Activated naive CD4-positive, alpha-beta T cell treated with anti-CD3 and anti-CD28 coated beads for 36 hours (primary cell): ENCODE data around the gene LMAN1L. TPM values are rescaled to one million over a fixed set of nuclear protein-coding genes. Genes with fewer than 3 reads are reported as not detected.
A peak's percentile ranks its signal among the peaks of the same experiment; 100 is the strongest.

ENCODE experiments used
- CTCF ChIA-PET: fragments of 350-600 bp; sonication (Branson Sonifier 250); formaldehyde crosslinking; loops from one replicate; lab custom pipeline; 2021; ENCODE audit warnings: antibody characterized with exemption; lab: Charles Lee
- DNase-seq: peaks from one replicate; pipeline ENCODE4 v3.0.0-alpha.2; 2020
- H3K27ac Mint-ChIP-seq: one replicate; pipeline ENCODE4 v1.8.0; 2021; ENCODE audit warnings: mild to moderate bottlenecking, mixed read lengths
- H3K27me3 Mint-ChIP-seq: one replicate; pipeline ENCODE4 v1.8.0; 2021; ENCODE audit warnings: low read depth, mixed read lengths
- H3K36me3 Mint-ChIP-seq: one replicate; pipeline ENCODE4 v1.8.0; 2021; ENCODE audit warnings: low read depth, mixed read lengths
- H3K4me1 Mint-ChIP-seq: one replicate; pipeline ENCODE4 v1.8.0; 2021; ENCODE audit warnings: low read depth, mixed read lengths
- H3K4me3 Mint-ChIP-seq: one replicate; pipeline ENCODE4 v1.8.0; 2021; ENCODE audit warnings: mild to moderate bottlenecking, moderate library complexity, mixed read lengths
- H3K9me3 Mint-ChIP-seq: one replicate; pipeline ENCODE4 v1.8.0; 2021; ENCODE audit warnings: mixed read lengths
- intact Hi-C: fragments of 100-400 bp; cut with micrococcal nuclease; formaldehyde crosslinking; loops from one replicate; pipeline ENCODE4 v1.15.1; 2023
- total RNA-seq, 2 experiments: library from RNA; stranded (reverse); gene quantifications; one replicate each; pipeline ENCODE4 v1.2.3, GENCODE V29; 2021

LMAN1L gene
- total RNA-seq, 2 experiments from 2014 or later, result not detected

- H3K4me1 Mint-ChIP-seq, result peaks cover 6% of the 10 kb centered on the region
- DNase-seq, result no peak
- no peaks in the 10 kb centered on the region for H3K36me3 Mint-ChIP-seq
- no peak overlapping the region for H3K4me3 Mint-ChIP-seq
- H3K27me3 Mint-ChIP-seq, result peaks cover 21% of the 10 kb centered on the region
- no peaks in the 10 kb centered on the region for H3K9me3 Mint-ChIP-seq
- H3K27ac Mint-ChIP-seq, result no peak overlapping the region
- intact Hi-C loops, result loop anchor here (5.0 kb wide), 1 partner anchor 172 kb away; the partner anchor contains the start of gene SCAMP5
- CTCF ChIA-PET, result interaction anchor here (2.3 kb wide), 1 partner anchor 25 kb away, joined by 5 read pairs; no protein-coding TSS in a partner anchor
Measured at GRCh38 chr15:74824976-74825375, 12.3 kb downstream of the LMAN1L start.

- Mint-ChIP-seq H3K36me3 (no peaks in the 10 kb centered on the region), H3K4me3 (no peak overlapping the region), H3K27me3 (peaks cover 21% of the 10 kb centered on the region), H3K4me1 (peaks cover 6% of the 10 kb centered on the region), H3K27ac (no peak overlapping the region), H3K9me3 (no peaks in the 10 kb centered on the region)
- no peak for DNase-seq
- CTCF ChIA-PET, result interaction anchor here (0.5 to 2.3 kb wide), 6 partner anchors 18 to 375 kb away, joined by 3 to 5 read pairs (median 4); no protein-coding TSS in a partner anchor
- intact Hi-C loops, result loop anchor here (5.0 kb wide), 1 partner anchor 171 kb away; the partner anchor contains the start of gene SCAMP5
Measured at GRCh38 chr15:74825866-74826265, 13.2 kb downstream of the LMAN1L start.

GRCh38 chr15:74826364-74826819 is 13.8 kb downstream of the LMAN1L start, which contains the start of gene CPLX3:
CPLX3 (plus strand) TSS chr15:74826627; CDS start chr15:74826704, 77 bp downstream.
- Mint-ChIP-seq H3K36me3 (no peaks in the 10 kb centered on the region), H3K27me3 (peaks cover 21% of the 10 kb centered on the region), H3K27ac (no peak within 1 kb of the TSS), H3K4me3 (no peak within 1 kb of the TSS), H3K9me3 (no peaks in the 10 kb centered on the region), H3K4me1 (peaks cover 6% of the 10 kb centered on the region)
- CTCF ChIA-PET, result interaction anchor here (0.5 to 2.3 kb wide), 8 partner anchors 19 to 374 kb away, joined by 3 to 5 read pairs (median 3); no protein-coding TSS in a partner anchor
- DNase-seq, result peak; percentile 53
- intact Hi-C loops, result loop anchor here (5.0 kb wide), 1 partner anchor 171 kb away; the partner anchor contains the start of gene SCAMP5

- Mint-ChIP-seq H3K9me3 (no peaks in the 10 kb centered on the region), H3K36me3 (no peaks in the 10 kb centered on the region), H3K4me3 (no peak overlapping the region), H3K4me1 (peaks cover 6% of the 10 kb centered on the region), H3K27me3 (peaks cover 21% of the 10 kb centered on the region), H3K27ac (no peak overlapping the region)
- intact Hi-C loops, result loop anchor here (5.0 kb wide), 1 partner anchor 170 kb away; the partner anchor contains the start of gene SCAMP5
- DNase-seq, result no peak
- CTCF ChIA-PET, result interaction anchor here (0.6 to 2.3 kb wide), 7 partner anchors 18 to 206 kb away, joined by 3 to 5 read pairs (median 3); no protein-coding TSS in a partner anchor
Measured at GRCh38 chr15:74826921-74827320, 14.3 kb downstream of the LMAN1L start.

GRCh38 chr15:74827614-74828013 is 15.0 kb downstream of the LMAN1L start:
- intact Hi-C loops, result loop anchor here (5.0 kb wide), 1 partner anchor 170 kb away; the partner anchor contains the start of gene SCAMP5
- Mint-ChIP-seq H3K27ac (no peak overlapping the region), H3K4me3 (no peak overlapping the region), H3K36me3 (no peaks in the 10 kb centered on the region), H3K4me1 (peaks cover 6% of the 10 kb centered on the region), H3K27me3 (peaks cover 21% of the 10 kb centered on the region), H3K9me3 (no peaks in the 10 kb centered on the region)
- CTCF ChIA-PET, result interaction anchor here (0.8 to 2.7 kb wide), 3 partner anchors 17 to 74 kb away, joined by 3 to 10 read pairs (median 4); no protein-coding TSS in a partner anchor
- no peak for DNase-seq

- no peaks in the 10 kb centered on the region for H3K36me3 Mint-ChIP-seq
- H3K27ac Mint-ChIP-seq, result no peak overlapping the region
- H3K9me3 Mint-ChIP-seq, result no peaks in the 10 kb centered on the region
- CTCF ChIA-PET, result interaction anchor here (1.7 to 2.7 kb wide), 2 partner anchors 73 to 197 kb away, joined by 4 to 10 read pairs; no protein-coding TSS in a partner anchor
- peaks cover 6% of the 10 kb centered on the region for H3K4me1 Mint-ChIP-seq
- no peak for DNase-seq
- H3K27me3 Mint-ChIP-seq, result peaks cover 21% of the 10 kb centered on the region
- no peak overlapping the region for H3K4me3 Mint-ChIP-seq
- intact Hi-C loops, result loop anchor here (5.0 kb wide), 1 partner anchor 168 kb away; the partner anchor contains the start of gene SCAMP5
Measured at GRCh38 chr15:74828835-74829234, 16.2 kb downstream of the LMAN1L start.

- Mint-ChIP-seq H3K4me3 (no peak overlapping the region), H3K36me3 (no peaks in the 10 kb centered on the region), H3K27ac (no peak overlapping the region), H3K4me1 (peaks cover 6% of the 10 kb centered on the region), H3K27me3 (peaks cover 21% of the 10 kb centered on the region), H3K9me3 (no peaks in the 10 kb centered on the region)
- intact Hi-C loops, result loop anchor here (5.0 kb wide), 1 partner anchor 168 kb away; the partner anchor contains the start of gene SCAMP5
- no peak for DNase-seq
- CTCF ChIA-PET, result interaction anchor here (0.8 to 2.7 kb wide), 4 partner anchors 58 to 197 kb away, joined by 3 to 10 read pairs (median 4); no protein-coding TSS in a partner anchor
Measured at GRCh38 chr15:74829486-74829885, 16.9 kb downstream of the LMAN1L start.

GRCh38 chr15:74829991-74830390 is 17.4 kb downstream of the LMAN1L start:
- intact Hi-C loops, result loop anchor here (5.0 kb wide), 1 partner anchor 167 kb away; the partner anchor contains the start of gene SCAMP5
- Mint-ChIP-seq H3K36me3 (peaks cover under 1% of the 10 kb centered on the region), H3K4me1 (peaks cover 7% of the 10 kb centered on the region), H3K4me3 (no peak overlapping the region), H3K27ac (no peak overlapping the region), H3K27me3 (peaks cover 21% of the 10 kb centered on the region), H3K9me3 (no peaks in the 10 kb centered on the region)
- CTCF ChIA-PET, result interaction anchor here (0.8 to 2.7 kb wide), 3 partner anchors 59 to 195 kb away, joined by 3 to 10 read pairs (median 5); no protein-coding TSS in a partner anchor
- no peak for DNase-seq

GRCh38 chr15:74830868-74831267 is 18.2 kb downstream of the LMAN1L start:
- intact Hi-C loops, result no loop called here
- DNase-seq, result no peak

GRCh38 chr15:74831813-74832495 is 19.3 kb downstream of the LMAN1L start:
- Mint-ChIP-seq H3K27me3 (peaks cover 16% of the 10 kb centered on the region), H3K4me3 (no peak overlapping the region), H3K4me1 (peaks cover 9% of the 10 kb centered on the region), H3K27ac (no peak overlapping the region), H3K9me3 (no peaks in the 10 kb centered on the region), H3K36me3 (peaks cover 5% of the 10 kb centered on the region)
- DNase-seq, result no peak
- CTCF ChIA-PET, result interaction anchor here (1.1 to 3.1 kb wide), 3 partner anchors 11 to 61 kb away, joined by 4 to 18 read pairs (median 5); partner anchors contain the start of gene ULK3
- intact Hi-C loops, result no loop called here

More at GRCh38 chr15:74830868-74831267, 18.2 kb downstream of the LMAN1L start:
- Mint-ChIP-seq H3K4me3 (no peak overlapping the region), H3K27me3 (peaks cover 21% of the 10 kb centered on the region), H3K4me1 (peaks cover 9% of the 10 kb centered on the region), H3K27ac (no peak overlapping the region), H3K36me3 (peaks cover 3% of the 10 kb centered on the region), H3K9me3 (no peaks in the 10 kb centered on the region)
- CTCF ChIA-PET, result interaction anchor here (0.6 to 1.9 kb wide), 5 partner anchors 15 to 121 kb away, joined by 3 to 5 read pairs (median 4); no protein-coding TSS in a partner anchor

- intact Hi-C loops, result no loop called here
- Mint-ChIP-seq H3K27ac (no peak overlapping the region), H3K27me3 (peaks cover 7% of the 10 kb centered on the region), H3K36me3 (peaks cover 6% of the 10 kb centered on the region), H3K9me3 (no peaks in the 10 kb centered on the region), H3K4me1 (peaks cover 9% of the 10 kb centered on the region), H3K4me3 (no peak overlapping the region)
- no peak for DNase-seq
- CTCF ChIA-PET, result interaction anchor here (1.2 to 3.1 kb wide), 4 partner anchors 10 to 62 kb away, joined by 4 to 18 read pairs (median 6); partner anchors contain the start of gene ULK3
Measured at GRCh38 chr15:74832826-74833225, 20.2 kb downstream of the LMAN1L start.
